ENCODE data around the gene PSG5.
"Not testable (repeated sequence)": the region's sequence is repeated elsewhere in the genome, so short reads cannot be mapped to it uniquely, and the experiment has no call there.

Gene PSG5

DNA sequence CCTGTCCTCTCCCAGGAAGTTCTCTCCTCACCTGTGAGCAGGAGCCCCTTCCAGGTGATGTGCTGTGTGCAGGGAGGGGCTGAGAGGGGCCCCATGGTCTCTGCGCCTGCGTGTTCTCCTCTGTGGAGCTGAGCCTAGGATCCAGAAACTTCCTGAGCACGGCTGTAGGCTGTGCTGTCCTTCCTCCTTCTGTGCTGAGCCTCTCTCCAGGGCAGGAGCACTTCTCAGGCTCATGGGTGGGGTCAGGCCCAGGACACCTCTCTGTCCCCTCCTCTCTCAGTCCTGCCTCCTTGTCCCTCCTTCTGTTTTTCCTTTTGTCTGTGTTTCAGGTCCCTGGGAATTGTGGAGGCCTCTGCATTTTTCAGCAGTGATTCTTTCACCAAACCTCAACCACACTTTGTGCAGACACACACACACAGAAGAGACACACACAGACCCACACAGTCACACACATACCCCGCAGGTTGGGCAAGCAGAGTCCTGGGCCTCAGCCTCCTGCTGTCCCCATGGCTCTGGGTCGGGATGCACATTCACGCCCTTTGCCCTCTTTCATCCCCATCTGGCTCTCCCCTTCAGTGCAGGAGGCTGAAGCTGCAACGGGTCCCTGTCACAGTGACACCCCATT is at the start of gene PSG5:
Gene PSG5, minus strand, starts transcription at position 226 of the 625 bp plus-strand sequence. Its CDS starts 131 bp downstream, at position 95.
- DNase-seq = not testable (repeated sequence)

DNA sequence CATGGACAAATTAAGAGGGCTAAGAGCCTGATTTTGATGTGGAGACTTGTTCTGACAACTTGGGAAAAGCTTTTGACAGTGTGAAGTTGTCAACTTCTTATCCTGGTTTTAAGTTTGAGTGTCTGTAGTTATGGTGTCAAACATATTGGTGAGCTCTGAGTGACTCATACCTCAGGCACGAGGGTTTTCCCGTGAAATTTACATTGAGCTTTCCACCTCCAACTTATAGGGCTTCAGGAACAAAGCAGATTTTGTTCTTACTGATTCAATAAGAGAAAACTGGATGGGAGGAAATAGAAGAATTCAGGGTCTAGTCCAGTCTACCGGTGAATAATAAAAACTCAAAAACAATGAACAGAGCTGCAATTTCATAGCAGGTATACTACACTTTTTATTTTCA is 49.4 kb upstream of the PSG5 start:
- not testable (repeated sequence) for DNase-seq

DNA sequence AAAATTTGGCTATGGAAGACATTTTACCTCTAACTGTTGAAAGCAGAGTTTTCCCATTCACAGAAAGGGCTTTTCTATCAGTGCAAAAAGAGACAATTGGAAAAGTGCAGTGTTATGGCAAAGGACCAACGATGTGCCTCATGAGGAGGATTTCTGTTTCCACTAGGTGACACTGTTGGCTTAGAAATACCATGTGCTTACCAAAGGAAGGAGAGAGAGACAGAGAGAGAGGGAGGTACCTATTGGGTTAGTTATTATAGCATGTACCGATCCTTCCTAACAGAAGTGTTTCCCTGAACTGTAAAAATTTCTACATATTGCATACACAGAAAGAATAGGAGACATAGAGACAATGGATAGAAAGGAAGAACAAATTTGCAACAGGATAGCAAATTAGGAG is 43.0 kb upstream of the PSG5 start:
- DNase-seq = no peak

DNA sequence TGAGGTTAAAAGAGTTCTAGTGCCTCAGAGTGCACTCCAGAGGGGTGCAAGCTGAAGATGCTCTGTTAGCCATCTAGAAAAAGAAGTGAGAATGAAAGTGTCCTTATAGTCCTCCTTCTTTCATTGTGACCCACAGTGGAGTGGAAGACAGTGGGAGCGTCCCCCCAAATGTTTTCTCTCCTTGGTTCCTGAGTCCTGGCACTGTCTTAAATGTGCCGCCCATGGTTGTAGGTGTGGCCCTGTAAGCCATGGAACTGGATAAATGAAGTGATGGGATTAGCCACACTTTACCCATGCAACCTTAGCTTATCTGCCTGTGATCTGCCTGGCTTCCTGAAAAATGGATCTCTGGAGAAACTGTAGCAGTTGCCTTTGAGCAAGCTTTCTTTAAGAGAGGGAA is 42.4 kb upstream of the PSG5 start:
- not testable (repeated sequence) for DNase-seq

DNA sequence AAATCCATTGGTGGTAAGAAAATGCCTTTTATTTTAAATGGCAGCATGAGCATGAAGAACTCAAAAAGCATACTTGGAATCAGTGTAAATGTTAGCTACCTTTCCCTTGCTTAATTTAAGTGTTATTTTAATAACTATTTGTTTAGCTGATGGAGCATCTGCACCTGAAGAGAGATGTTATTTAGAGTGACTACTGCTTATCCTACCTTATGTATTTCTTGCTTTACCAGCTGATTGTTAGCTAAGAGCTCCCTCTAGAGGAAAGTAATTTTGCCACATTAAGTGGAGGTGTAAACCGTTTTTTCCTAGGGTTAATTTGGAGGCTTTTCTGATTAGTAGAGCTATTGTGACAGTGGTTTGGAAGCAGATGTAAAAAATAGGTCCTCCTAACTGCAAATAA is 40.6 kb upstream of the PSG5 start:
- DNase-seq = not testable (repeated sequence)

DNA sequence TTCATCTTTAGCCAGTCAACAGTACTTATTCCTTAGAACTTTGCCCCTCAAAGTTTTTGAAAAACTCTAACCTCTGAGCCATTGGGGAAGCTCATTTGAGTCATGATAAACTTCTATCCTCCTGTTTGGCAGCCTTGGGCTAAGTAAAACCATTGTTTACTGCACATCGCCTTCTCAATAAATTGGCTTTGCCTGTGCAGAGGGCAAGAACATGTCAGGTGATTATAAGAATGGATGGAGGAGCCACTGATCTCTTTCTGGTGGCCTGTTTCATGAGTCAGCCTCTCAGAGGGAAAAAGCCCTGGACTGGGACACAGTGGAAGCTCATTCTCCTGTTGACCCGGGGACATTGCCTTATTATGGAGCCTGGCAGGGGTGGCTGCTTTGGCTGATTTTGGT is 38.5 kb upstream of the PSG5 start:
- DNase-seq = no peak

DNA sequence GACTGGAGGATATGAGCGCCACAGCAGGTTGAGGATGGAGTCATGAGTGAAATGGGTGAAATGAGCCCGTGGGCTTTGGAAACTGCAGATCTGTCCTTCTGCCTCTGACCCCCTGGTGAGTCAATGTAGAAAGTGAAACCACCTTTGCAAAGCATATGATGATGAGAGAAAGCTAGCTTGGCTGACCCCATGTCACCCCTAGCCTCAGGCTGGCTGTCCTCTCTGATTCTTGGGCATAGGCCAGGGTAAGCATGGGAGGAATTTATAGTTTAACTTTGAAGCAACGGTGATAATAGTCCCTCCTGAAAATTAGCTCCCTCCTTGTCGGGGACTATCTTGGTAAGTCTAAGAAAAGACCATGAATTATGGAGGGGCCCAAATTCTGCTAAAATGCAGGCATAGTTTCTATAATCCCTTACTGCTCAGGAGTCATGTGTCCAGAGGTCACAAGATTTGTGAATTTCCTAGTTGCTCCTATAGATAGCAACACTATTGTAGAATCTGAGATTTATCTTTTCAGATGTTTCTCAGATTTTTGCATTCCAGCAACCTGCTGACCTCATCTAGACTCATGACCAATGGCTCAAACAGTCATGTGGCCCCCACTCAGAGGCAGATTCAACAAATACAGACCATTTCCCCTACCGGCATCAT is 38.0 kb upstream of the PSG5 start:
- DNase-seq = not testable (repeated sequence)

DNA sequence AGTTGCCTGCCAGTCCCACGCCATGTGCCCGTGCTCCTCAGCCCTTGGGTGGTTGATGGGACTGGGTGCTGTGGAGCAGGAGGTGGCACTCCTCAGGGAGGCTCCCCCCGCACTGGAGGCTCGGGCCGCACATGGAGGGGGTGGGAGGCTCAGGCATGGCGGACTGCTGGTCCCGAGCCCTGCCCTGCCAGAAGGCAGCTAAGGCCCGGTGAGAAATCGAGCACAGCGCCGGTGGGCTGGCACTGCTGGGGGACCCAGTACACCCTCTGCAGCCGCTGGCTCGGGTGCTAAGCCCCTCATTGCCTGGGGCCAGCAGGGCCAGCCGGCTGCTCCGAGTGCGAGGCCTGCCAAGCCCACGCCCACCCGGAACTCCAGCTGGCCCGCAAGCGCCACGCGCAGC is 35.6 kb upstream of the PSG5 start:
- DNase-seq = not testable (repeated sequence)

DNA sequence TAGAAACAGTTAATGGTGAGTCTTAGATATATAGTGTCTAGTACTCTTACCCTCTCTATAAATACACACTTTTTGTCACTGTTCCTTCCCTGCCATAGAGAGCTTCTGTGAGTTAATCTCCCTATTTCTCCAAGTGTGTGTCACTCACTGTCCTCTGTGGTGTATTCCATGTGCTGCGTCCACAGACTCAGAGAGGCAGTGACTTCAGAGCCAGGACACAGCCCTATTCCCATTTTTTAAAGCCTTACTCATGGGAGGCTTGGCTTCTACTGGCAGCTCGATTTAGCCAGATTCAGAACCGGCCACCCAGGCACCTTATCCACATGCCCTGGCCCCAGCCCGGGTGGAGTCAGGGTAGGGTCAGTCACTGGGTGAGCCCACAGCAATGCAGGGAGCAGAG is 32.8 kb upstream of the PSG5 start:
- DNase-seq = not testable (repeated sequence)

DNA sequence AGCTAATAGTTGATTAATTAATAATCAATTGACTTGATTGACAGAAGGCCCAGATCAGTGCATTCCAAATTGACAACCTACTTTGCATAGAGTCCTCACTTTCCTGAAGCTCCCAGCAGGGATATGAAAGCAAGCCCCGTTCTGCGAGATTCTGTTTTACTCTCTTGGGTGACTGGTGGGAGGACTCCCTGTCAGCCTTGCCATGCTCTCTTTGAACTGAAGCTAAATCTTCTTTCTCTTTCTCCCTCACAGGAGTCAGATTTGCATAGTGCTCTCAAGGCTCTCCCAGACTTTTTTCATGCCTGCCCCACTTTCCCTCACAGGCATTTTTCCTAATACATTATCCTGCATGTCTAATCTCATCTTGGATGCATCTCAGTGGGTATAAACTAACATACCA is 29.5 kb upstream of the PSG5 start:
- DNase-seq = not testable (repeated sequence)

DNA sequence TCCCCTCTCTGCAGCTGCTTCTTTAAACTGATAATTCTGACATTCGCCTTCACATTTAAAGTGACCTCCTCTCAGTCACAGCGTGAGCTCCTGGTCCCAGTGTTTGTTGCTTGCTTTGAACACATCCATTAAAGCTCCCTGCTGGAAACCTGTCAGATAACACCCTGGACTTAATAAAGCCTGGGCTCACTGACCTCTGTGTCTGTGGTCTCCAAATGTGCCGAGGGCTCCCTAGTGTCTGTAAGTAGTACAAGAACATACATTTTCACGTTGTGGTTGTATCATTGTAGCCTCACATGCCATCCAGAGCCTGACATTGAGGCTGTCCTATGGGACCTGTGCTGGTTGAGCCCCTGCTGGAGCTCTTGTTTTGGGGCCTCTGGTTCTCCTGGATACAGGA is 21.7 kb upstream of the PSG5 start:
- no peak for DNase-seq

DNA sequence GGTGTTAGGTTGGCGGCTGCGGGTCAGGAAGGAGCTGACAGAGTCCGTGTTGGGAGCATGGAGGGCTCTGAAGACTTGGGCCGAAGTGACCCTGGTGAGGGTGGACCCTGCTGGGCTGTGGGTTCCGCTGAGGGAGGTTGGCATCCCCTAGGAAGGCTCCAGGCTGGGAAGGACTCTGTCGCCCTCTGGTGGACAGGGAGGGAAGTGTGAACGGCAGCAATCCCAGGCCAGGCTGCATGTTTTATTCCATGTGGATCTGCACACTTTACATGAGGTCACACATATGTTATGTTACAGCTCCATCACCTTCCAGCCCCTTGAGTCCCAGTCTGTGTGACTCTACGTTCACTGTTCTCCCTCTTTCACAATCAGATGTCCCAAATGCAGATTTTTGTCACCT is 20.8 kb upstream of the PSG5 start:
- not testable (repeated sequence) for DNase-seq

DNA sequence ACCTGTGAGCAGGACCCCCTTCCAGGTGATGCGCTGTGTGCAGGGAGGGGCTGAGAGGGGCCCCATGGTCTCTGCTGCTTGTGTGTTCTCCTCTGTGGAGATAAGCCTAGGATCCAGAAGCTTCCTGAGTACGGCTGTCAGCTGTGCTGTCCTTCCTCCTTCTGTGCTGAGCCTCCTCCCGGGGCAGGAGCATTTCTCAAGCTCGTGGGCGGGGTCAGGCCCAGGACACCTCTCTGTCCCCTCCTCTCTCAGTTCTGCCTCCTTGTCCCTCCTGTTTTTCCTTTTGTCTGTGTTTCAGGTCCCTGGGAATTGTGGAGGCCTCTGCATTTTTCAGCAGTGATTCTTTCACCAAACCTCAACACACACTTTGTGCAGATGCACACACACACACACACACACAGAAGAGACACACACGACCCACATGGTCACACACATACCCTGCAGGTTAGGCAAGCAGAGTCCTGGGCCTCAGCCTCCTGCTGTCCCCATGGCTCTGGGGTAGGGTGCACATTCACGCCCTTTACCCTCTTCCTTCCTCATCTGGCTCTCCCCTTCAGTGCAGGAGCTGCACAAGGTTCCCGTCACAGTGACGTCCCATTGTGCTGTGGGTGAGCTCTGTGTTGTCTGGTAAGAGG is 19.3 kb upstream of the PSG5 start, which contains the start of gene PSG4:
Gene PSG4, minus strand, starts transcription at position 168 of the 635 bp plus-strand sequence. Its CDS starts 102 bp downstream, at position 66.
- DNase-seq = not testable (repeated sequence)

DNA sequence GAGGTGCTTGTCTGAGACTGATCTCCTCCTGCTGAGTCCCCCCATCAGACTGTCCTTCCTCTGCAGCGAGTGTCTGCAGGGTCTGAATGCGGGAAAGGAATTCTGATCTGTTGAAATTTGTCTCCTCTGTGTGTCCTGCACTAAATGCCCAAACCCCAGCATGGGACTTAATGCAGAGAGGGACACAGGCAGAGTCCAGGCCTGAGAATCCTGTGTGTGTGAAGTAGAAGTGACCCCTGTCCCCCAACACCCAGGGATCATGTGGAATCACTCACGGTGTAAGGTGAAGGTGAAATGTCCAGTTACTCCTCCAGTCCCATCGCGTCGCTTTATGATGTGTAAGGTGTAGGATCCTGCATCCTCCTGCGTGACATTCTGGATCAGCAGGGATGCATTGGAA is 17.3 kb upstream of the PSG5 start:
- not testable (repeated sequence) for DNase-seq

DNA sequence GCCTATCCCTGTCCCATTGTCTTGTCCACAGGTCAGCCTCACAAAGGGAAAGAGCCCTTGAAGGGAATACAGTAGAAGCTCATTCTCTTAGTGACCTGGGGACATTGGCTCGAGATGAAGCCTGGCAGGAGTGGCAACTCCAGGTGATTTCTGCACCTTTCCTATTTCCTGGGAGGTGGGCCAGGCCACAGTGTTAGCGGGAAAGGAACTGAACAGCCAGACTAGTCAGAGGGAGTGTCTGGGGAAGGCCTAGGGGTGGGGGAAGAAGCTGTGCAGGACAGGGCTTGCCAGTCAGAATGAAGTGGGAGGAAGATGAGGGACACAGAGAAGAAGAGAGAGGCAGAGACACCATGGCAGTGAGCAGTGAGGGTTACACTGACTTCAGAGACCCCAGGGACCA is 15.6 kb upstream of the PSG5 start:
- not testable (repeated sequence) for DNase-seq

DNA sequence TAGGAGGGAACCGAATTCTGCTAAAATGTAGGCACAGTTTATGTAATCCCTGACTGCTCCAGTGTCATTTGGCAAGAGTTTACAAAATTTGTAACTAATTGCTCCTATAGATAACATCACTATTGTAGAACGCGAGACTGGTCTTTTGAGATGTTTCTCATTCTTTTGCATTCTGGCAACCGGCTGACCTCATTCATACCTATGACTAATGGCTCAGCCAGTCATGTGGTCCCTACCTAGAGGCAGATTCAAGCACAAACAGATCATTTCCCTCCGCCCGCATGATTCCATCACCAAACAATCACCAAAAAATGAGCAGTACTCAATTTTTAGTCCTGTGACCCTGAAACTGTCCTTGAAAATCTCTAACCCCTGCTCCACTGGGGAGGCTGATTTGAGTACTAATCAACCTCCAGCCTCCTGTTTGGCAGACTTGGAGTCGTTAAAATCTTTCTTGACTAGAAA is 15.0 kb upstream of the PSG5 start:
- DNase-seq = not testable (repeated sequence)

DNA sequence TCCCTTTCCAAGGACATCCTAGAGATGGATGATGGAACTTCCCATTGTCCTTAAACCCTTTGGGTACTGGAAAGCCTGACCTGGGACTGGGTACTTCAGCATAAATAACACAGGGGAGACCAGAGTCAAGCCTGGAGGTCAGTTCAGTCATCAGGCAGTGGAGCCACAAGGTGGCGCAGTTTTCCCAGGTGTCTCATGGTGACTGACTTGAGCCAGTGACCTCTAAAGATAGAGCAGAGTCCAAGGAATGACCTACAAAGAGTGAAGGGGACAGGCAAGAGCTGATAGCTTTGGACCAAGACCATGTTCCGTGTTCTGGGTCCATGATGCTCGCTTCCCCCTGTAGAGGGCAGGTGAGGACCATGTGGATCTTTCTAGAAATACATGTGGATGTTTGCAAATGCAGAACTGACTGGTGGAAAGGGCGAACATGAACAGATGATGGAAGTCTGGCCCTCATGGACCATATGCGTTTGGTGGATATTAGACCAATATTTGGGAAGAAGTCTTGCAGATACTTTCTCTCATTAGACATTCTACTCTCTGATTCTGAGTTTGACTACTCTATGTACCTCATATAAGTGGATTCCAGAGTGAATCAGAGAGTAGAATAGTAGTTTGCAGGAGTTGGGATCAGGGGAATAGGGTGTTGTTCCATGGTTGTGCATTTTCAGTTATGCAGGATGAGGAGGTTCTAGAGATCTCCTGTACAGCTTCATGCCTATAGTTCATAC is 12.5 kb upstream of the PSG5 start:
- DNase-seq = not testable (repeated sequence)

DNA sequence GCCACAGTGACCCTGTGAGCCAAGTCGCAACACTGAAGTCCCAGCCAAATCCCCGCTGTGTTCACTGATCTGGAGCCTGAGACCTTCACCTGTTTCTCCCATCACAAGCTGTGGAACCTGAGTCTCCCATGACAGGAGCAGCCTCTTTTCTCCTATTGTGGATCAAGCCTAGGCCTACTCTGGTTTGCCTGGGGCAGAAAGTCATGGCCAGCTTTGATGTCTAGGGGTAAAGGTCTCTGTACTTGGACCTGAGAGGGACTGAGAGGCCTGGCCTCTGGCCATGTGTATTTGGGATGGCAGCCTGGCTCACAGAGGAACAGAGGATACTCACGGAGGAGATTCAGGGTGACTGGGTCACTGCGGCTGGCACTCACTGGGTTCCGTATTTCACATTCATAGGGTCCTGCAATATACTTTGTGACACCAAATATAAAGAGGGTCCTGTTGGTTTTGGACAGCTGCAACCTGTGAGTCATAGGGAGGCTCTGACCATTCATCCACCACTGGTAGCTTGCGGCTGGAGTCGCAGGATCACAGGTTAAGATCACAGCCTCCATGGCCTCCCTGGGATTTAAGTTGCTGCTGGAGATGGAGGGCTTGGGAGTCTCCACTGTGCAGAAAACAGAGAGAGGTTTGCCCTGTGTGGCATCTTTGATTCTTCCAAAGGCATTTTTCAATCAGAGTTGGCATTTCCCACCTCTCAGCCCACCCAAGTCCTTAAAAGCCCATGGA is 11.5 kb upstream of the PSG5 start:
- DNase-seq = not testable (repeated sequence)

DNA sequence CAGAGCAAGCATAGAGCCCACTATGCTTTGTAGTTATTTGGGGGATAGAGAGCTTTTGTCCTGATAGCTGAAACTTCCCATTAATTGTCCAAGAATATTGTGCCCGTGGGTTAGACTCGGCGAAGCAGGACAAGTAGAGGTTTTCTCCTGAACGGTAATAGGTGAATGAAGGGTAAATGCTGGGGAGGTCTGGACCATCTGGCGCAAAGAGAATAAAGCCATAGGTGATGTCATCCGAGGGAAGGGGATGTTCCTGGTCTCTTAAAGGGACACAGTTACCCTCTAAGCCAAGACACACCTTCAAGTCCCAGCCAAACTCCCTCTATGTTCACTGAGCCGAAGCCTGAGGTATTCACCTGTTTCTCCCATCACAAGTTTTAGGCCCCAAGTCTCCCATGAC is 8.1 kb upstream of the PSG5 start:
- not testable (repeated sequence) for DNase-seq

DNA sequence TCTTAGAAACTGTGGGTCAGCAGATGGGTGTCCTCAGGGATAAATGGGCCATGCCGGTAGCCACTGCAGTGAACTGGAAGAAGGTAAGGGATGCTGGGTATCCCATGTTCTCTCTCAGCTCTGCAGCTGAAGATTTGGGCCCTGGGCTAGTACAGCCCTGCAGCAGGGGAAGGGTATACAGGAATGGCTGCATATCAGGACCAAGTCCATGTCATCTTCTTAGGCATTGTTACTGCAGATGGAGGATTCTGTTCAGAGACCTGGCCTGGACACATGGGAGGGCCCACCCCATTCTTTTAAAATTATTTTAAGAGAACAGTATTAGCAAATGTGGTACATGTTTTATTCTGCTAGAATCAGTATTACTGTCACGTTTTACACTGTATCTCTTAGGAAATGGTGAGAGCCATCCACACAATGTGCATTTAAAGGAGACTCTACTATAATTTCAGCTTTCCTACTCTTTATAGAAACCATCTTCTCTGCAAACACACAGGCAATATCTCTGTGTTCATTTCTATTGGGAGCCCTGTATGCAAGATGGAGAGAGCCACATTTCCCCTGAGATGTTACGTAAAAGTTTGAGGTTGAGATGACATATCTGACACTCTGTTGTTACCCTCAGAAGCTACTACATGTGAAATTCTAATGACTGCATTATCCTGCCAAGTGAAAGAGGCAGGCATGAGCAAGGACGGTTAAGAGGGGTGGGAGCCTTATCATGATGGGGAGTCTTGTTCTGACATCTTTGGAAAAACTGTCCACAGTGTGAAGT is 6.2 kb upstream of the PSG5 start:
- DNase-seq = not testable (repeated sequence)

DNA sequence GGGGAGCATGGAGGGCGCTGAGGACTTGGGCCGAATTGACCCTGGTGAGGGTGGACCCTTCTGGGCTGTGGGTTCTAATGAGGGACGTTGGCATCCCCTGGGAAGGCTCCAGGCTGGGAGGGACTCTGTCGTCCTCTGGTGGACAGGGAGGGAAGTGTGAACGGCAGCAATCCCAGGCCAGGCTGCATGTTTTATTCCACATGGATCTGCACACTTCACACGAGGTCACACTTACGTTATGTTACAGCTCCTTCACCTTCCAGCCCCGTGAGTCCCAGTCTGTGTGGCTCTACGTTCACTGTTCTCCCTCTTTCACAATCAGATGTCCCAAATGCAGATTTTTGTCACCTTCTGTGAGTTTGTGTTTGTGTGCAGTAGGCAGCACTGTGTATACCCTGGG is 1.8 kb upstream of the PSG5 start:
- DNase-seq = not testable (repeated sequence)
